ENCODE measurements around the gene ZNF557.

ZNF557 gene

DNA sequence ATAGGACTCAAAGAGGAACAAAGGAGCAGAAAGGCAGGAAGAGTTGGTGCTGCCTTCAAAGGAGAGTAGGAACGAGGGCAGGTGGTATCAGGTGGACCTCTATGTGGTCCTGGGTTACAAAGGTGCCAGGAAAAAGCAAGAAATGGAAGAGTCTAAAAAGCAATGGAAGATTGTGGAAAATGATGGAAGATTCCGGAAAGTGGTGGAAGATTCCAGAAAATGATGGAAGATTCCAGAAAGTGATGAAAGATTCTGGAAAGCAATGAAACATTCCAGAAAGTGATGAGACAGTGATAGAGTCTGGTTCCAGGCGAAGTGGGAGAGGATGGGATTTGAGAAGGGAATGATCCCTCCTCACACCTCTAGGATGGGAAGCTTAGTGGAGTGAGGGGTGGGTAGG lies 55.3 kb downstream of the ZNF557 start:
- POLR2A ChIA-PET, result no interaction called here
- H3K9me3 ChIP-seq (ENCODE audit: control extremely low read depth in 1 of 5, control insufficient read depth in 4 of 5, insufficient read depth in 2 of 5, low read depth in 1 of 5, low read length in 4 of 5), result peaks cover 0 to 26% (median 16%) of the 10 kb centered on the region in 5 experiments
- H3K27me3 ChIP-seq (replicated peaks in 2 of 5; ENCODE audit: control insufficient read depth in 4 of 5, insufficient read depth in 5 of 5, low read length in 4 of 5), result no peaks in the 10 kb centered on the region
- no peak overlapping the region for H3K4me3 ChIP-seq (ENCODE audit: control insufficient read depth in 1 of 7, extremely low read depth in 1 of 7, insufficient read depth in 4 of 7, low read depth in 2 of 7, low read length in 6 of 7)
- peaks cover 17 to 69% (median 33%) of the 10 kb centered on the region in 4 experiments for H3K36me3 ChIP-seq (ENCODE audit: control insufficient read depth in 4 of 4, insufficient read depth in 4 of 4, low read length in 3 of 4)
- H3K27ac ChIP-seq (ENCODE audit: insufficient read depth in 1 of 2, low read depth in 1 of 2, low read length in 2 of 2, poor library complexity in 1 of 2, severe bottlenecking in 2 of 2), result no peak overlapping the region
- CTCF ChIA-PET, result interaction anchor here (0.6 kb wide), 1 partner anchor 1490 kb away, joined by 3 read pairs; no protein-coding TSS in a partner anchor
- DNase-seq, result no peak
- 62% methylated on average over 2 of the region's 3 CpGs for WGBS (ENCODE audit: insufficient coverage)
- H3K4me1 ChIP-seq (ENCODE audit: control extremely low read depth in 1 of 4, control insufficient read depth in 4 of 4, insufficient read depth in 4 of 4, low read length in 3 of 4), result no peaks in the 10 kb centered on the region

DNA sequence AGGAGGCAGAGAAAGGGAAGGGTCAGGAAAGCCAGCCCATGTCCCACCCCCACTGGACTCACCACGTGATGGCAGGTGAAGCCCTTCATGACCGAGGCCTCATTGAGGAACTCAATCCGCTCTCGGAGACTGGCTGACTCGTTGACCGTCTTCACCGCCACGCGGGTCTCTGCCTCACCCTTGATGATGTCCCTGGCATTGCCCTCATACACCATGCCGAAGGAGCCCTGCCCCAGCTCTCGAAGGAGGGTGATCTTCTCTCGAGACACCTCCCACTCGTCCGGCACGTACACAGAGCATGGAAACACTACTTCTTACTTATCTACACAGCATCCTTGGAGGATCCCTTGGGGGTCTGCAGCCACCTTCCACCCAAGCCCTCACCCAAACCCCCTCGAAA lies 55.7 kb downstream of the ZNF557 start:
- no peak overlapping the region for H3K27ac ChIP-seq (ENCODE audit: insufficient read depth in 1 of 2, low read depth in 1 of 2, low read length in 2 of 2, poor library complexity in 1 of 2, severe bottlenecking in 2 of 2)
- ChIA-PET CTCF (interaction anchor here (0.6 to 1.6 kb wide), 2 partner anchors 23 to 1490 kb away, joined by 3 to 5 read pairs; no protein-coding TSS in a partner anchor), POLR2A (no interaction called here)
- WGBS (ENCODE audit: insufficient coverage), result 98% methylated on average over 16 of the region's 16 CpGs
- no peak overlapping the region for H3K4me3 ChIP-seq (ENCODE audit: control insufficient read depth in 1 of 7, extremely low read depth in 1 of 7, insufficient read depth in 4 of 7, low read depth in 2 of 7, low read length in 6 of 7)
- H3K9me3 ChIP-seq (ENCODE audit: control extremely low read depth in 1 of 5, control insufficient read depth in 4 of 5, insufficient read depth in 2 of 5, low read depth in 1 of 5, low read length in 4 of 5), result peaks cover 0 to 28% (median 16%) of the 10 kb centered on the region in 5 experiments
- peaks cover 18 to 72% (median 34%) of the 10 kb centered on the region in 4 experiments for H3K36me3 ChIP-seq (ENCODE audit: control insufficient read depth in 4 of 4, insufficient read depth in 4 of 4, low read length in 3 of 4)
- H3K27me3 ChIP-seq (replicated peaks in 2 of 5; ENCODE audit: control insufficient read depth in 4 of 5, insufficient read depth in 5 of 5, low read length in 4 of 5), result no peaks in the 10 kb centered on the region
- no peaks in the 10 kb centered on the region for H3K4me1 ChIP-seq (ENCODE audit: control extremely low read depth in 1 of 4, control insufficient read depth in 4 of 4, insufficient read depth in 4 of 4, low read length in 3 of 4)
- DNase-seq, result no peak

DNA sequence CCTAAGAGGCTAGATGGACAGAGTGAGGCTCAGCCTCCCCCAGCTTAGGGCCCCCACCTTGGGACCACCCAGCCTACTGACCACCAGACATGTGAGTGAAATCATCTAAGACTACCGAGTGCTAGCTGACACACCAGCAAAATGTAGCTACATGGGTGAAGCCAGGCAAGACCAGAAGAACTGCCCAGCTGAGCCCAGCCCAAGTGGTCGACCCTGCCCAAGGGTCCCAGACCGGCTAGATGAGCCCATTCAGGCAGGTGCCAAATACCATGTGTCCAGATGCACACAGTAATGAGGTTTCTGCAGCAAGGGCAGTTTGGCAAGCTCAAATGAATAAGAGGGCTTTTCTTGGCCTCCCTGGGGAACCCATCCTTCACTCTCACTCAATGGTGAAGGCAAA lies 56.6 kb downstream of the ZNF557 start:
- POLR2A ChIA-PET, result interaction anchor here (0.5 kb wide), 1 partner anchor 144 kb away, joined by 3 read pairs; no protein-coding TSS in a partner anchor
- whole genome bisulfite sequencing (ENCODE audit: insufficient coverage), result 96% methylated on average over 2 of the region's 3 CpGs
- CTCF ChIA-PET, result interaction anchor here (1.6 kb wide), 1 partner anchor 22 kb away, joined by 5 read pairs; no protein-coding TSS in a partner anchor

DNA sequence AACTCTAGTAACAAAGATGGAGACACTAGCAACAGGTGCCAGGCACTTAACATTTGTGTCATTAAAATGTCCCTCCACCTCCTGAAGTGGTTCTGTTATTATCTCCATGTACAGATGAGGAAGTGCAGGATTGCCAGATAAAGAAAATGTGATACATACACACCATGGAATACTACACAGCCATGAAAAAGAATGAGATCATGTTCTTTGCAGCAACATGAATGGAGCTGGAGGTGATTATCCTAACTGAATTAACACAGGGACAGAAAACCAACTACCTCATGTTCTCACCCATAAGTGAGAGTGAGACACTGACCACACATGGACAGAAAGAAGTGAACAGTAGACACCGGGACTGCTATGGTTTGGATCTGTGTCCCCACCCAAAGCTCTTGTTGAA lies 60.5 kb downstream of the ZNF557 start:
- WGBS (ENCODE audit: insufficient coverage), result 100% methylated on average over 1 of the region's 1 CpG
- CTCF ChIA-PET, result interaction anchor here (0.6 kb wide), 1 partner anchor 193 kb away, joined by 4 read pairs; no protein-coding TSS in a partner anchor
- H3K36me3 ChIP-seq (ENCODE audit: control insufficient read depth in 4 of 4, insufficient read depth in 4 of 4, low read length in 3 of 4), result peaks cover 12 to 57% (median 28%) of the 10 kb centered on the region in 4 experiments
- no peaks in the 10 kb centered on the region for H3K27me3 ChIP-seq (replicated peaks in 2 of 5; ENCODE audit: control insufficient read depth in 4 of 5, insufficient read depth in 5 of 5, low read length in 4 of 5)
- POLR2A ChIA-PET, result no interaction called here
- H3K27ac ChIP-seq (ENCODE audit: insufficient read depth in 1 of 2, low read depth in 1 of 2, low read length in 2 of 2, poor library complexity in 1 of 2, severe bottlenecking in 2 of 2), result no peak overlapping the region
- no peak for DNase-seq
- no peak overlapping the region for H3K4me3 ChIP-seq (ENCODE audit: control insufficient read depth in 1 of 7, extremely low read depth in 1 of 7, insufficient read depth in 4 of 7, low read depth in 2 of 7, low read length in 6 of 7)
- H3K4me1 ChIP-seq (ENCODE audit: control extremely low read depth in 1 of 4, control insufficient read depth in 4 of 4, insufficient read depth in 4 of 4, low read length in 3 of 4), result no peaks in the 10 kb centered on the region
- peaks cover 0 to 26% (median 16%) of the 10 kb centered on the region in 5 experiments for H3K9me3 ChIP-seq (ENCODE audit: control extremely low read depth in 1 of 5, control insufficient read depth in 4 of 5, insufficient read depth in 2 of 5, low read depth in 1 of 5, low read length in 4 of 5)

More for the DNA sequence above, 56.6 kb downstream of the ZNF557 start:
- Histone ChIP-seq H3K9me3 (ENCODE audit: control extremely low read depth in 1 of 5, control insufficient read depth in 4 of 5, insufficient read depth in 2 of 5, low read depth in 1 of 5, low read length in 4 of 5) (peaks cover 0 to 30% (median 16%) of the 10 kb centered on the region in 5 experiments), H3K27ac (ENCODE audit: insufficient read depth in 1 of 2, low read depth in 1 of 2, low read length in 2 of 2, poor library complexity in 1 of 2, severe bottlenecking in 2 of 2) (no peak overlapping the region), H3K4me1 (ENCODE audit: control extremely low read depth in 1 of 4, control insufficient read depth in 4 of 4, insufficient read depth in 4 of 4, low read length in 3 of 4) (no peaks in the 10 kb centered on the region), H3K27me3 (replicated peaks in 2 of 5; ENCODE audit: control insufficient read depth in 4 of 5, insufficient read depth in 5 of 5, low read length in 4 of 5) (no peaks in the 10 kb centered on the region), H3K4me3 (ENCODE audit: control insufficient read depth in 1 of 7, extremely low read depth in 1 of 7, insufficient read depth in 4 of 7, low read depth in 2 of 7, low read length in 6 of 7) (no peak overlapping the region), H3K36me3 (ENCODE audit: control insufficient read depth in 4 of 4, insufficient read depth in 4 of 4, low read length in 3 of 4) (peaks cover 20 to 71% (median 34%) of the 10 kb centered on the region in 4 experiments)
- no peak for DNase-seq

DNA sequence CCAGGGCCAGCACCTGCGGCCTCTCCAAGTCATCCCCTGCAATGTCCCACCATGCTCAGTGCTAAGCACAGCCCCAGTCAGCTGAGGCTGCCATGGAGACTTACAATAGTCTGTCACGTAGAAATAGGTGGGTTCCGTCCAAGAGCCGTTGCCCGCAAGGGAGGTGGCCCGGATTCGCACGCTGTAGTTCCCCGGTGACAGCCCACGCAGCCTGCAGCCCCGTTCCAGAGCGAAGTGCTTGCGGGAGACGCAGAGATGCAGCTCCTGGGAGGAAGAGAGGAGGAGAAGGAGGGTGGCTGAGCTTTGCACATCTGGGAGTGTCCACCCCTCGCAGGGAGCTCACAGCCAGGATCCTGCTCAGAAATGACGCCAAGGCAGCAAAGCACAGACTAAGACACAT lies 62.6 kb downstream of the ZNF557 start:
- CTCF ChIA-PET, result interaction anchor here (0.6 to 1.1 kb wide), 2 partner anchors 16 to 170 kb away, joined by 4 read pairs; no protein-coding TSS in a partner anchor
- no peak overlapping the region for H3K4me3 ChIP-seq (ENCODE audit: control insufficient read depth in 1 of 7, extremely low read depth in 1 of 7, insufficient read depth in 4 of 7, low read depth in 2 of 7, low read length in 6 of 7)
- DNase-seq, result no peak

DNA sequence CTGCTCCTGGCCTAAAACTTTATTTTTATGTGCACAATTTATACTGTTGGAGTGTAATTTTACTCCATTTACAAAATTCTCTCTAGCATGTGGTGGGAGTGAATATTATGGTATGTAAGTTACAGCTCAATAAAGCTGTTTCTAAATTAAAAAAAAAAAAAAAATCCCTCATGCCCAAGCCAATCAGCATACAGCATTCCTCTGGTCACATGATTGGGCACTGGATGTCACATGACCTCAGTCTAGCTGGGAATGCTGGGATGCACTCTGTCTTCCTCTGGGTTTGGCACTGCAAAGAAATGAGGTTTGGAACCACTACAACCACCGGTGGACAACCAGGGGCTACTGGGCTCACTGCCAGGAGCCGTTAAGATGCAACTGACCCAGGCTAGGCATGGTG lies 67.6 kb downstream of the ZNF557 start:
- POLR2A ChIA-PET, result no interaction called here
- CTCF ChIA-PET, result interaction anchor here (1.1 kb wide), 1 partner anchor 181 kb away, joined by 3 read pairs; no protein-coding TSS in a partner anchor

More for the DNA sequence above, 62.6 kb downstream of the ZNF557 start:
- POLR2A ChIA-PET, result interaction anchor here (0.6 kb wide), 1 partner anchor 129 kb away, joined by 3 read pairs; no protein-coding TSS in a partner anchor
- H3K27me3 ChIP-seq (replicated peaks in 2 of 5; ENCODE audit: control insufficient read depth in 4 of 5, insufficient read depth in 5 of 5, low read length in 4 of 5), result no peaks in the 10 kb centered on the region
- H3K4me1 ChIP-seq (ENCODE audit: control extremely low read depth in 1 of 4, control insufficient read depth in 4 of 4, insufficient read depth in 4 of 4, low read length in 3 of 4), result no peaks in the 10 kb centered on the region
- H3K9me3 ChIP-seq (ENCODE audit: control extremely low read depth in 1 of 5, control insufficient read depth in 4 of 5, insufficient read depth in 2 of 5, low read depth in 1 of 5, low read length in 4 of 5), result peaks cover 0 to 6% (median 0%) of the 10 kb centered on the region in 5 experiments
- WGBS (ENCODE audit: insufficient coverage), result 91% methylated on average over 12 of the region's 16 CpGs
- H3K27ac ChIP-seq (ENCODE audit: insufficient read depth in 1 of 2, low read depth in 1 of 2, low read length in 2 of 2, poor library complexity in 1 of 2, severe bottlenecking in 2 of 2), result no peak overlapping the region
- H3K36me3 ChIP-seq (ENCODE audit: control insufficient read depth in 4 of 4, insufficient read depth in 4 of 4, low read length in 3 of 4), result peaks cover 3 to 45% (median 16%) of the 10 kb centered on the region in 4 experiments

More for the DNA sequence above, 67.6 kb downstream of the ZNF557 start:
- Histone ChIP-seq H3K27me3 (replicated peaks in 2 of 5; ENCODE audit: control insufficient read depth in 4 of 5, insufficient read depth in 5 of 5, low read length in 4 of 5) (no peaks in the 10 kb centered on the region), H3K4me1 (ENCODE audit: control extremely low read depth in 1 of 4, control insufficient read depth in 4 of 4, insufficient read depth in 4 of 4, low read length in 3 of 4) (no peaks in the 10 kb centered on the region), H3K27ac (ENCODE audit: insufficient read depth in 1 of 2, low read depth in 1 of 2, low read length in 2 of 2, poor library complexity in 1 of 2, severe bottlenecking in 2 of 2) (no peak overlapping the region), H3K9me3 (ENCODE audit: control extremely low read depth in 1 of 5, control insufficient read depth in 4 of 5, insufficient read depth in 2 of 5, low read depth in 1 of 5, low read length in 4 of 5) (peaks cover 0 to 6% (median 5%) of the 10 kb centered on the region in 5 experiments), H3K4me3 (ENCODE audit: control insufficient read depth in 1 of 7, extremely low read depth in 1 of 7, insufficient read depth in 4 of 7, low read depth in 2 of 7, low read length in 6 of 7) (no peak overlapping the region), H3K36me3 (ENCODE audit: control insufficient read depth in 4 of 4, insufficient read depth in 4 of 4, low read length in 3 of 4) (peaks cover 13 to 47% (median 28%) of the 10 kb centered on the region in 4 experiments)
- WGBS (ENCODE audit: insufficient coverage), result 79% methylated on average over 2 of the region's 2 CpGs
- no peak for DNase-seq

All from common myeloid progenitor, CD34-positive (primary cell).